Ishikawa (cell line): ENCODE measurements around the gene EIF5AL1.

ENCODE experiments used
- CEBPB ChIP-seq: IDR thresholded peaks from 2 replicates; pipeline ENCODE4 v1.6.1; 2012
- CREB1 ChIP-seq: IDR thresholded peaks from 2 replicates; pipeline ENCODE4 v1.6.1; 2012; ENCODE audit warnings: low read depth
- EGR1 ChIP-seq: IDR thresholded peaks from 2 replicates; pipeline ENCODE4 v1.6.1; 2012
- EP300 ChIP-seq: IDR thresholded peaks from 2 replicates; pipeline ENCODE4 v1.6.1; 2012; ENCODE audit warnings: borderline replicate concordance
- FOXM1 ChIP-seq: IDR thresholded peaks from 2 replicates; pipeline ENCODE4 v1.6.1; 2012; ENCODE audit warnings: low read depth, borderline replicate concordance
- NFIC ChIP-seq: IDR thresholded peaks from 2 replicates; pipeline ENCODE4 v1.6.1; 2012
- RAD21 ChIP-seq: IDR thresholded peaks from 2 replicates; pipeline ENCODE4 v1.6.1; 2012; ENCODE audit warnings: low read depth
- TAF1 ChIP-seq: IDR thresholded peaks from 2 replicates; pipeline ENCODE4 v1.6.1; 2012; ENCODE audit warnings: low read depth, mild to moderate bottlenecking
- TCF12 ChIP-seq: IDR thresholded peaks from 2 replicates; pipeline ENCODE4 v1.6.1; 2012; ENCODE audit warnings: low read depth
- TEAD4 ChIP-seq: IDR thresholded peaks from 2 replicates; pipeline ENCODE4 v1.6.1; 2012
- YY1 ChIP-seq: IDR thresholded peaks from 2 replicates; pipeline ENCODE4 v1.6.1; 2012; ENCODE audit warnings: low read depth
- ZBTB7A ChIP-seq: IDR thresholded peaks from 2 replicates; pipeline ENCODE4 v1.6.1; 2012; ENCODE audit warnings: low read depth
- TF ChIP-seq, protein P1 (sequence below): IDR thresholded peaks from 2 replicates; pipeline ENCODE4 v1.6.1; 2012; ENCODE audit warnings: low read depth, mild to moderate bottlenecking
- TF ChIP-seq, protein P2 (sequence below): IDR thresholded peaks from 2 replicates; pipeline ENCODE4 v1.6.1; 2012
- TF ChIP-seq, protein P3 (sequence below): IDR thresholded peaks from 2 replicates; pipeline ENCODE4 v1.6.1; 2012

Gene EIF5AL1

DNA sequence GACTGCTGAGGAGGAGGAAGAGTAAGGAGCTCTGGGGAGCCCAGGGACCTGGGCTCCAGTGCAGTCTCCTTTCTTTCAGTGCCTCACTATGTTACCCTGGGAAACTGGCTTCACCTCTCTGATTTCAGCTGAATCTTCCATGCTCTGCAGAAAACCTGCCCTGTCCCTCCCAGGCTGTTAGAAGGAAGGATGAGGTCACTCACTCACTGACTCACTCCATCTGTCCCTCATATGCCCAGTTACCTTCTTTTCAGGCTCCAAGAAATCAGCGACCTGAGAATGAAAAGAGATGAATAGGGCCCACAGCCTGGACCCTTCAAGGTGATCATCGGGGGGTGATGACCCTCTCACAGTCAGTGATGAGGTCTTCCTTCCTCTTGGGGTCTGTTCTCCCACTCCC lies 47.4 kb downstream of the EIF5AL1 start:
- TF ChIP-seq TAF1, result no peak
- no peak for TF ChIP-seq CEBPB
- TF ChIP-seq RAD21, result no peak
- no peak for TF ChIP-seq TEAD4
- no peak for TF ChIP-seq TCF12
- TF ChIP-seq NFIC, result no peak
- TF ChIP-seq FOXM1, result no peak
- no peak for TF ChIP-seq YY1
- TF ChIP-seq ZBTB7A, result no peak
- no peak for TF ChIP-seq EGR1
- TF ChIP-seq EP300, result no peak
- TF ChIP-seq, protein P1, sequence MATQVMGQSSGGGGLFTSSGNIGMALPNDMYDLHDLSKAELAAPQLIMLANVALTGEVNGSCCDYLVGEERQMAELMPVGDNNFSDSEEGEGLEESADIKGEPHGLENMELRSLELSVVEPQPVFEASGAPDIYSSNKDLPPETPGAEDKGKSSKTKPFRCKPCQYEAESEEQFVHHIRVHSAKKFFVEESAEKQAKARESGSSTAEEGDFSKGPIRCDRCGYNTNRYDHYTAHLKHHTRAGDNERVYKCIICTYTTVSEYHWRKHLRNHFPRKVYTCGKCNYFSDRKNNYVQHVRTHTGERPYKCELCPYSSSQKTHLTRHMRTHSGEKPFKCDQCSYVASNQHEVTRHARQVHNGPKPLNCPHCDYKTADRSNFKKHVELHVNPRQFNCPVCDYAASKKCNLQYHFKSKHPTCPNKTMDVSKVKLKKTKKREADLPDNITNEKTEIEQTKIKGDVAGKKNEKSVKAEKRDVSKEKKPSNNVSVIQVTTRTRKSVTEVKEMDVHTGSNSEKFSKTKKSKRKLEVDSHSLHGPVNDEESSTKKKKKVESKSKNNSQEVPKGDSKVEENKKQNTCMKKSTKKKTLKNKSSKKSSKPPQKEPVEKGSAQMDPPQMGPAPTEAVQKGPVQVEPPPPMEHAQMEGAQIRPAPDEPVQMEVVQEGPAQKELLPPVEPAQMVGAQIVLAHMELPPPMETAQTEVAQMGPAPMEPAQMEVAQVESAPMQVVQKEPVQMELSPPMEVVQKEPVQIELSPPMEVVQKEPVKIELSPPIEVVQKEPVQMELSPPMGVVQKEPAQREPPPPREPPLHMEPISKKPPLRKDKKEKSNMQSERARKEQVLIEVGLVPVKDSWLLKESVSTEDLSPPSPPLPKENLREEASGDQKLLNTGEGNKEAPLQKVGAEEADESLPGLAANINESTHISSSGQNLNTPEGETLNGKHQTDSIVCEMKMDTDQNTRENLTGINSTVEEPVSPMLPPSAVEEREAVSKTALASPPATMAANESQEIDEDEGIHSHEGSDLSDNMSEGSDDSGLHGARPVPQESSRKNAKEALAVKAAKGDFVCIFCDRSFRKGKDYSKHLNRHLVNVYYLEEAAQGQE, result no peak
- TF ChIP-seq, protein P2, sequence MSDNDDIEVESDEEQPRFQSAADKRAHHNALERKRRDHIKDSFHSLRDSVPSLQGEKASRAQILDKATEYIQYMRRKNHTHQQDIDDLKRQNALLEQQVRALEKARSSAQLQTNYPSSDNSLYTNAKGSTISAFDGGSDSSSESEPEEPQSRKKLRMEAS, result no peak
- TF ChIP-seq CREB1, result no peak
- TF ChIP-seq, protein P3, sequence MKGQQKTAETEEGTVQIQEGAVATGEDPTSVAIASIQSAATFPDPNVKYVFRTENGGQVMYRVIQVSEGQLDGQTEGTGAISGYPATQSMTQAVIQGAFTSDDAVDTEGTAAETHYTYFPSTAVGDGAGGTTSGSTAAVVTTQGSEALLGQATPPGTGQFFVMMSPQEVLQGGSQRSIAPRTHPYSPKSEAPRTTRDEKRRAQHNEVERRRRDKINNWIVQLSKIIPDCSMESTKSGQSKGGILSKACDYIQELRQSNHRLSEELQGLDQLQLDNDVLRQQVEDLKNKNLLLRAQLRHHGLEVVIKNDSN, result no peak

DNA sequence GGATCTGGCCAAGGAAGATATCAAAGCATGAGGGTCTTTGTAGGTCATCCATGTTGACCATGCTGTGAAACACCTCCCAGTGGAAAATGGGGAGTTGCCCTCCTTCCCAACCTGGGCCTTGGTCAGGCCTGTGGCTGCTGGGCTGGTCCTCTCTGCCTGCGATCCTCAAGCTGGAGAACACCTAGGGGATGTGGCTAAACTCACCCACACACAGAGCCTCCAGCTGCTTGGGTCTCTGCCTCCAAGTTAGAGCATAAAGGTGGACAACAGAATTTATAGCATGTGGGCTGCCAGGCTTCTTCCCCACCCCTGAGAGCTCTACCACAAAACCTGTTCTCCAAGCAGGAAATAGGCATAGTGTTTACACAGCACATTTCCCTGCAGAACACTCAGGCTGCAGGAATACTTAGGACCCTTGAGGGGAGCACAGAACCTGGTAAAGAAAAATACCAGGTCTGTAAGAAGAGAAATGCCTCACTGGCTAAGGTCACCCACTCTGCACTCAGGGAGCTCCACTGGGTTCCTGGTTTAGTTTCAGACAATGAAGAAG lies 47.9 kb downstream of the EIF5AL1 start, which contains the start of gene SFTPA2:
Gene SFTPA2 (minus strand): TSS at position 248 of the 550 bp plus-strand sequence. CDS start 924 bp downstream, outside the sequence.
- no peak for TF ChIP-seq TAF1
- TF ChIP-seq NFIC, result no peak
- no peak for TF ChIP-seq TEAD4
- TF ChIP-seq, protein P3, result no peak

DNA sequence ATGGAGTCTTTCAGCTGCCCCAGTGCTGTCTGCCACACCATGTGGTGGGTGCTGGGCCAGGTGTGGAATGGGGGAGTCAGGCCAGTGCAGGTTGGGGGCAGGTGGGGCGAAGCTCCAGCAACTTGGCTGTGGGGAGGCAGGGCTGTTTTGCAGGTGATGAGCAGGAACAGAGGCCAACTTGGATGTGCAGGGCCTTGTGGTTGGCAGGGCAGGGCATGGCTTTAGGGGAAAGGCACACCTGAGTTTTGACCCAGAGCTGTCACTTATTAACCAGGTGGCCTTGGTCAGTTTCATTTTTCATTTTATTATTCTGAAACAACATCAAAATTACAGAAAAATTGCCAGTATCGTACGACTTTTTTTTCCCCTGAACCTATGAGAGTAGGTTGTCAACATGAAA lies 48.9 kb downstream of the EIF5AL1 start:
- TF ChIP-seq YY1, result no peak

DNA sequence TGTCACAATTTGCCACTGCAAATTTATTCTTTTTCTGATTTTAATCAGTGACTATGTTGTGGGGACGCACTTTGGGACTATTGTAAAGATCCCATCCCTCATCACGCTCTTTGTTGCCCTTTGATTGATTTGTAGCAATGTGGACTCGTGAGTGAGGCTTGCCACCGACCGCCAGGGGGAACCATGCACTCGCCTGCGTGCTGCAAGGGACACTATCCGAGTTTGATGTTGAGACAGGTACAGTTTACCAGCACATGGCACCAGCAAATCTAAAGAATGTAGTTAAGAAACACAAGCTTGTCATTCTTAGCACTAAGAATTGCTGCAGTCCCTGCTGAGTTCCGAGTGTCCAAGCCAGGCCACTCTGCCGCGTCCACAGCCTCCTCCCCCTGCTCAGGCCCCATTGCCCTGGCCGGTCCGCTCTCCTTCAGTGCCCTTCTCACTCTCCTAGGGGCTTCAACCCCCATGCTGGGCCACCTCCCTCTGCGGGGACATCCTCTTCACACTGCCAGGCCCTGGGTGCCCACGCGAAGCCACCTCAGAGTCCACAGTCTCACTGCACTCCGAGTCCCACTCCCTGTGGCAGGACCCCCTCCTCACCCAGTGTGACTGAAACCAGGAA lies 49.9 kb downstream of the EIF5AL1 start:
- no peak for TF ChIP-seq CEBPB
- TF ChIP-seq EGR1, result no peak
- TF ChIP-seq CREB1, result no peak
- peak; percentile 94 for TF ChIP-seq RAD21
- TF ChIP-seq, protein P3, result no peak
- TF ChIP-seq TCF12, result no peak
- no peak for TF ChIP-seq YY1
- no peak for TF ChIP-seq NFIC
- TF ChIP-seq FOXM1, result no peak
- no peak for TF ChIP-seq TEAD4
- TF ChIP-seq, protein P2, result peak; percentile 46; the same call in 1 of the 2 replicates

DNA sequence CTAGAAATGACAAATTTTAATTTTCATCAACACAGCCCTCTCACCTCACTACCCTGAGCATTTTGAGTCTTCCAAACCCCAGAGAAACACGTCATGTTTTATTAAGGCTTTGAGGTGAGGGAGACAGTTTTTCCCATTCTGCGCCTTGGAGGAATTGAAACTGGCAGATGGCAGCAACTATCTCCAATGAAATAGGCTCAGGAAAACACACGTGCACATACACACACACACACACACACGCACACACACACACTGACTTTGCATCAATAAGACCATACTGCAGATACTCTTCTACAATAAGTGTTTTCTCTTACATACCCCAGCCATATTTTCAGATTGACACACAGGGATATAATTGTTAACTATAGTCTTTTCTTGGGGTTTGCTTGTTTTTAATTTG lies 51.1 kb downstream of the EIF5AL1 start:
- TF ChIP-seq EGR1 (no peak), TCF12 (no peak), FOXM1 (no peak), NFIC (no peak), YY1 (no peak), RAD21 (no peak), ZBTB7A (no peak), EP300 (no peak), CEBPB (no peak), CREB1 (no peak), TEAD4 (no peak), TAF1 (no peak)
- TF ChIP-seq, protein P1, result no peak
- TF ChIP-seq, protein P3, result no peak
- TF ChIP-seq, protein P2, result no peak
